ENCODE data around the gene FBXL16.

Gene FBXL16

GRCh38 chr16:724188-725040 is 18.8 kb upstream of the FBXL16 start:
- no peak overlapping the region for H3K4me3 ChIP-seq (ENCODE audit: low read depth, low read length)
- no peak for TF ChIP-seq CTCF (IDR thresholded peaks at IDR 0.05; ENCODE audit: borderline replicate concordance, insufficient read depth, low read depth, low read length)

DNA sequence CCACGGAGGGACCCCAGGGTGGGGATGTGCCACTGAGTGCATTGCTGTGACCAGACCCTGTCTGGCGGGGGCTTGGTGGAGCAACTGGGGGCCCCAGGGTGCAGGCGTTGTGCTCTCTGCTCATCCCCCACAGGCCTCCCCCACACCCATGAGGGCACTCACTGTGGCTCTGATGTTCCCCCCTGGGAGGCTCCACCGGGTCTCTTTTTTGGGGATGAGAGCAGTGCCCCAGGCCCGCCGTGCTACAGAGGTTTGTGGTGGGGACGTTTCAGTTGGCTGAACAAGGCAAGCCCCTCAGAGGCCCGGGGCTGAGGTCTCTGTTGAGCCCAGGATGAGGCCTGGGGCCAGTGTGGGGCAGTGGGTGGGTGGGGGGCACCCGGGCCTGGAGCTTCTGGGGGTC is 18.1 kb upstream of the FBXL16 start:
- no peak for TF ChIP-seq CTCF (IDR thresholded peaks at IDR 0.05; ENCODE audit: borderline replicate concordance, insufficient read depth, low read depth, low read length)
- H3K4me3 ChIP-seq (ENCODE audit: low read depth, low read length), result no peak overlapping the region

GRCh38 chr16:722835-723633 is 17.4 kb upstream of the FBXL16 start:
- H3K4me3 ChIP-seq (ENCODE audit: low read depth, low read length), result no peak overlapping the region
- no peak for TF ChIP-seq CTCF (IDR thresholded peaks at IDR 0.05; ENCODE audit: borderline replicate concordance, insufficient read depth, low read depth, low read length)

DNA sequence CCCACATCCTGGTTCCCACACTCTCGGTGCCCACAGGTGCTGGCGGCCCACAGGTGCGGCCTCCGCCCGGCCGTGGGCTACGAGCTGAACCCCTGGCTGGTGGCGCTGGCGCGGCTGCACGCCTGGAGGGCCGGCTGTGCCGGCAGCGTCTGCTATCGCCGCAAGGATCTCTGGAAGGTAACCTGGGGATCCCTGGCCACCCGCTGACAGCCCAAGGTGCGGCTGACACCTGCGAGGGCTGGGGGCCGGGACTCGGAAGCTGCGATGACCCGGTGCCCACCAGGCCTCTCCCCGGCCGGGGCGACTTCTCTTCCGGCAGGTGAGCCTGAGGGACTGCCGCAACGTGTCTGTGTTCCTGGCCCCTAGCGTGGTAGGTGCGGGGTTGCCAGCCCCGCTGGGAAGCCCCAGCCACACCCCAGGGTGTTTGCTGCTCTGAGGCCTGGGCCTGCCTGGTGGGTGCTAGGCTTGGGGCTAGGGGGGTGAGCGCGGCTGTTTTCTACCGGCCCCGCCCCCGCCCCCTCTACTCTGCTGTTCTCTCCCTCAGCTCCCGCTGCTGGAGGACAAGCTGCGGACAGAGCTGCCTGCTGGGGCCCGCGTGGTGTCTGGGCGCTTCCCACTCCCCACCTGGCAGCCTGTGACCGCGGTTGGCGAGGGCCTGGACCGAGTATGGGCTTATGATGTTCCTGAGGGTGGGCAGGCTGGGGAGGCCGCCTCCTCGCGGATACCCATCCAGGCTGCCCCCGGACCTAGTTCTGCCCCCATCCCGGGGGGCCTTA is 16.4 kb upstream of the FBXL16 start:
- H3K4me3 ChIP-seq (ENCODE audit: low read depth, low read length), result peak overlapping the region; percentile 92

GRCh38 chr16:720990-721764 is 15.6 kb upstream of the FBXL16 start, which contains the start of gene ANTKMT:
TSS of gene ANTKMT (plus strand) at chr16:721146. CDS start at chr16:721275, 129 bp downstream.
- TF ChIP-seq CTCF (IDR thresholded peaks at IDR 0.05; ENCODE audit: borderline replicate concordance, insufficient read depth, low read depth, low read length), result 0 out of 2 replicates have a peak, but pooled peaks have one; percentile 2
- H3K4me3 ChIP-seq (ENCODE audit: low read depth, low read length), result peak within 1 kb of the TSS; percentile 92

More for the DNA sequence above, 16.4 kb upstream of the FBXL16 start:
- no peak for TF ChIP-seq CTCF (IDR thresholded peaks at IDR 0.05; ENCODE audit: borderline replicate concordance, insufficient read depth, low read depth, low read length)

DNA sequence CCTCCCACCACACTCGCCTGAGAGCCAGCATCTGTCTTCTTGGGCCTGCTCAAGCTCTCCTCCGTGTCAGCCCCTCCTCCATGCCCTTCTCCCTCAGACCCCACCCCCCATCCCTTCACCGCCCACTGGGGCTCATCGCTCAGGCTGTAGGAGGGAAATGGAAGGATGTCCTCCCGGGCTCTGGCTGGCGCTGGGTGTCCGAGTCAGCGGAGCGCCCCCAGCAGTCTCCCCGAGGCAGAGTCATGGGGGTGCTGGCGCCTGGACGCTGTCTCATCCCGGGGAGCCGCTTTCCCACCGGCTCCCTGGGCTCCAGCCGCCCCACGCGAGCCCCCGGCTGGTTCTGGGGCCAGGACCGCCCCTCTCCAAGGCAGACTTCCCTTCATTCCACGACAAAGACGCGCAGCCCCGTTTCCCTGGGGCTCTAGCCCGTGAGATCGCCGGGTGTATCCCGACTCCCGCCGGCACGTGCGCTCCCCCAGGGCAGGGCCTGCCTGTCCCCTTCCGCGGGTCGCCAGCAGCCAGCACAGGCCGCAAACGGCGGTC is 14.9 kb upstream of the FBXL16 start:
- H3K4me3 ChIP-seq (ENCODE audit: low read depth, low read length), result peak overlapping the region; percentile 92

More for the DNA sequence above, 14.9 kb upstream of the FBXL16 start:
- peak; percentile 38; the same call in 1 of the 2 replicates for TF ChIP-seq CTCF (IDR thresholded peaks at IDR 0.05; ENCODE audit: borderline replicate concordance, insufficient read depth, low read depth, low read length)

All from GM12875 (cell line).